HuH-7.5 (cell line): Measurements from ENCODE around the gene SMYD4.
"Not testable (repeated sequence)": the region's sequence is repeated elsewhere in the genome, so short reads cannot be mapped to it uniquely, and the experiment has no call there.

ENCODE experiments used
- DNase-seq: peaks from one replicate; pipeline ENCODE4 v3.0.0; 2011; ENCODE audit warnings: low spot score

The SMYD4 gene

DNA sequence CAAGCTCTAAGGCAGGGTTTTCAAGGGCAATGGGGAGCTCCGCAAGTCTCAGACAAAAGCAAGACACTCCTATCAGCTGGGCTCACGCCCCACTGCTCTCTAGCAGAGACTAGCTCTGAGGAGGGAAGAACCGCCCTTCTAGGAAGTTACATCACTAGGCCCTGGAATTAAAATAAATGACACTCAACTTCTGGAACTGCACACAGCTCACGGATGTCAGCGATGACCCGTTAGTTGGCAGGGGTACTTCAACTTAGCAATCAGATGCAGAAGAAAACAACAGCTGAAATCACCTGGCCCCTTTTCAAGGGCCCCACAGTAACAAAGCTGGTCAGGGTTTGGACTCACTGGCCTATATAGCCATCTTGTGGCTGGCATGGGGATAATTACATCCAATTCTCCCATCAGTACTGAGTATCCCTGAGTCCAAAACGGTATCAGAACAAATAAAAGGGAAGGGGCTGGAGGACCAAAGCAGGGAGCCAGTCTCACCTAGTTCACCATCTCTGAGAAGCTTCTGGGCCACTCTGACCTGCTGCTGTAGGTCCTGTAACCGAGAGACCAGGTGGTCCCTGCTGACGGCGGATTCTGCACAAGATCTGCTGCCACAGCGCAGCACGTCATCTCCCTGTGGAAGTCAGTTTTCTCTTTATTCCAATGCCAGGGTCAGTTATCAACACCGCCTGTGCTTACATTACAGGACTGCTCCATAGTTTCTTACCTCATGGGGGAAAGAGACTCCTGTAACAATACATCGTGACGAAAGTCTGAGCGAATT is 45.7 kb downstream of the SMYD4 start:
- DNase-seq: peak; percentile 58

DNA sequence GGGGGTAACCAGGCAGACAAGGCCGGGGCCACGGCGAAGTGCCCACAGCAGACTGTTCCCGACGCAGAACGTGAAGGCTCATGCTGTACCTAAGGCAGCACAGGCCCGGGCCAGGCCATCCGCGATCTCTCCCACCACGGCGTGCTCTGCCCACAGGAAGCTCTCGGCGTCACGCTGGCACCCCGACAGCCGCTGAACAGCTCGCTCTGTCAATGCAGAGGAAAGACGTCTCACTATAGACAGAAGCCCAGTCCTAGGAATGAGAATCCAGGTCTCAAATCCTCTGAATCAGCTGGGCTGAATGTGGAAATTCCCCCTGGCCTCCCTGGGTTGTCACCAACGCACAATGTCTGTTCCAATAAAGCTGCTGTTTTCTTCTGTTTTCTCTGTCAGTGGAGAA is 46.4 kb downstream of the SMYD4 start:
- no peak for DNase-seq

DNA sequence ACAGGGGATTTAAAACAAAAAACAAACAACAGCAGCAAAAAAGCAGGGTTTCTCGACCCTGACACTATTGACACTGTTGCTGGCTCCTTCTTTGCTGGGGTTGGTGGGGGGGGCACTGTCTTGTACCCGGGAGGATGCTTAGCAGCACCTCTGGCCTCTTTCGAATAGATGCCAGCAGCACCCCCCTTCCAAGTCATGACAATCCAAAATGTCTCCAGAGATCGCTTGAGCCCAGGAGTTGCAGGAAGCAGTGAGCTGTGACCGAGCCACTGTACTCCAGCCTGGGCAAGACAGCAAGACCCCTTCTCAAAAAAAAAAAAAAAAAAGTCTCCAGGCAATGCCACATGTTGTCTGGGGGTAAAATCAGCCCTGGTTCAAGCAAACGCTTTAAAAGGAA is 47.5 kb downstream of the SMYD4 start:
- DNase-seq: no peak

DNA sequence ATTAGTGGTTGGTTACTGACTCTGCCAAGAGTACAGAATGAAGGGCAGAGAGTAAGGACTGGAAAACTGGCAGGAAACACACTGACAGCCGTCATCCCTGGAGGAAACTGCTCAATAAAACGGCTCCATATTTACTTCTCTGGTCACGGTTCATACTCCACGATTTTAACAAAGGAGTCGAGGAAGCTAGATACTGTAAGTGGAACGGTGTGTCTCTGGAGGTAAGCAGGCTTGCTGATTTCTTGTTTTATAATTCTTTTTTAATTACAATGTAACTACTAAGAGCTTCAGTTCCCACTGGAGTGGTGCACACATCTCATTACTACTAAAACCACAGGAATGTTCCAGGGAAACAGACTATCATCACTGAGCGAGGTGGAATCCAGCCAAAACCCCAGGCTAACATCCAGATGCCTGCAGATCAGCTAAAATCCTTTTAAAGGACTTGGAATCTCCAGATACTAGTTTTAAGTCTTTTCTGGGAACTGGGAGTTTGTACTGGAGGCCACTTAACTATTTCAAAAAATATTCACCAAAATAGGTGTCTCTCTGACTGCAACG is 50.1 kb downstream of the SMYD4 start:
- no peak for DNase-seq

DNA sequence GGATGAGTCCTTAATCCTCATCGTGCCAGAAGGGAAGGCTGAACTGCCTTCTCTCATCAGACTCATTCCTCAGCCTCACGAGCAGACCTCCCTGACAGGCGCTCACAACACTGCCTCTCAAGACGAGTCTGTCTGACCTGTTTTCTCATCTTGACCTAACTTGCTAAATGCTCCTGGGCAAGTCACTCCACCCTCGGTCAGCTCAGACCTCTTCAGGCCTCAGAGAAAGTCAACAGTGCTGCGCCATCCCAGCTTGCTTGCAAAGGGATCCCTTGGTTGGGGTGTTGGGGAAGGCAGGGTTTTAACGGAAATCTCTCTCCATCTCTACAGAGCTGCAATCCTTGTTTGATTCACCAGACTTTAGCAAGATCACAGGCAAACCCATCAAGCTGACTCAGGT is 52.8 kb downstream of the SMYD4 start:
- DNase-seq: no peak

DNA sequence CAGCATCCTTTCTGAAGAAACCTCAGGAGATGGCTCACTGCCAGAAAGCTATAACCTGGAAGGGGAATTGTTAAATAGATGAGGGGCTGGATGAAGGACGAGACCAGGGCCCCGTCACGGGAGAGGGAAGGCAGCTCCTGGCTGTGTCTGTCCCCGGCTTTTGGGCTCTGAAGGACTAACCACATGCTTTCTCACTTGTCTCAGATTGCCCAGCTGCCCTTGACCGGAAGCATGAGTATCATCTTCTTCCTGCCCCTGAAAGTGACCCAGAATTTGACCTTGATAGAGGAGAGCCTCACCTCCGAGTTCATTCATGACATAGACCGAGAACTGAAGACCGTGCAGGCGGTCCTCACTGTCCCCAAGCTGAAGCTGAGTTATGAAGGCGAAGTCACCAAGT is 53.4 kb downstream of the SMYD4 start:
- DNase-seq: no peak

DNA sequence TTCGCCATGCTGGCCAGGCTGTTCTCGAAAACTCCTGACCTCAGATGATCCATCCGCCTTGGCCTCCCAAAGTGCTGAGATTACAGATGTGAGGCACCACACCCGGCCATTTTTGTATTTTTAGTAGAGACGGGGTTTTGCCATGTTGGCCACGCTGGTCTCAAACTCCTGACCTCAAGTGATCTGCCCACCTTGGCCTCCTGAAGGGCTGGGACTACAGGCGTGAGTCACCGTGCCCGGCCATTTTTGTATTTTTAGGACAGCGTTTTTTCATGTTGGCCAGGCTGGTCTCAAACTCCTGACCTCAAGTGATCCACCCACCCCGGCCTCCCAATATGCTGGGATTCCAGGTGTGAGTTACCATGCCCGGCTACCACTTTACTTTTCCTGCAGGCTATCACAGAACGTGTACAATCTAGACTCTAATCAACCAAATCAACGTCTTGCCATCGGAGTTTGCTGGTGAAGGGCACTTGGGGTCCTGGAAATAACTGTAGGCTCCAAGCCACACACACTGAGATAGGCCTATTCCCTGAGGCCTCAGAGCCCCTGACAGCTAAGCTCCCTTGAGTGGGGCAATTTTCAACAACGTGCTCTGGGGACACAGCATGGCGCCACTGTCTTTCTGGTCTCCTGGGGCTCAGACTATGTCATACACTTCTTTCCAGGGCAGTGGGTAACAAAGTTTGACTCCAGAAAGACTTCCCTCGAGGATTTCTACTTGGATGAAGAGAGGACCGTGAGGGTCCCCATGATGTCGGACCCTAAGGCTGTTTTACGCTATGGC is 55.1 kb downstream of the SMYD4 start:
- DNase-seq: no peak

DNA sequence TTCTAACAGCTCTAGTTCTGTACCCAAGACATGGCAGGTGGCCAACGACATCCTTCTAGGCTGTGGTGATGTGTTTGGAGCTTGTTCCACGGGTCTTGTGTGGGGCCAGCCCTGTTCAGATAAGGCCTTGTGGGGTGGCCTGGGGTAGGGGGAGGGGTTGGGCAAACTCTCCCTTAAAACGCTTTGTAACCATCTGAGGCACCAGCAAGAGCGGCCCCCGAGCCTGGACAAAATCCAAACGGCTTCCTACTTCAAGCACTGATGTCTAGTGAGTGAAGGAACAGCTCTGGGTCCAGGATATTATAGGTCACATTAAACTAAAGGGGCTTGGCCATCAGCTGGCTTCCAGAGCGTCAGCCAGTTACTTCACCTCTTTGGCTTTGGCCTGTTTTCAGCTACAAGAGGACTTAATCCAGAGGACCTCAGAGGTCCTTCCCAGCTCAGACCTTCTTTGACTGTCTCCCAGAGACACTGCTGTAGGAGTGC is 56.0 kb downstream of the SMYD4 start:
- no peak for DNase-seq

DNA sequence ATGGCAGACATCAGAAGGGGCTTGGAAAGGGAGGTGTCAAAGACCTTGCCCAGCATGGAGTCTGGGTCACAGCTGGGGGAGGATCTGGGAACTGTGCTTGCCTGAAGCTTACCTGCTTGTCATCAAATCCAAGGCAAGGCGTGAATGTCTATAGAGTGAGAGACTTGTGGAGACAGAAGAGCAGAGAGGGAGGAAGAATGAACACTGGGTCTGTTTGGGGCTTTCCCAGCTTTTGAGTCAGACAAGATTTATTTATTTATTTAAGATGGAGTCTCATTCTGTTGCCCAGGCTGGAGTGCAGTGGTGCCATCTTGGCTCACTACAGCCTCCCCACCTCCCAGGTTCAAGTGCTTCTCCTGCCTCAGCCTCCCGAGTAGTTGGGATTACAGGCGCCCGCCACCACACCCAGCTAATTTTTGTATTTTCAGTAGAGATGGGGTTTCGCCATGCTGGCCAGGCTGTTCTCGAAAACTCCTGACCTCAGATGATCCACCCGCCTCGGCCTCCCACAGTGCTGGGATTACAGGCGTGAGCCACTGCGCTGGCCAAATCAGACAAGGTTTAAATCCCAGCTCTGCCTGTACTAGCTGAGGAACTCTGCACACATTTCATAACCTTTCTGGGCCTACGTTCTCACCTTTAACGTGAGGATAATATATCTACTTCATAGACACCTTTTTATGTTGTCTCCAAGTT is 56.6 kb downstream of the SMYD4 start:
- not testable (repeated sequence) for DNase-seq

DNA sequence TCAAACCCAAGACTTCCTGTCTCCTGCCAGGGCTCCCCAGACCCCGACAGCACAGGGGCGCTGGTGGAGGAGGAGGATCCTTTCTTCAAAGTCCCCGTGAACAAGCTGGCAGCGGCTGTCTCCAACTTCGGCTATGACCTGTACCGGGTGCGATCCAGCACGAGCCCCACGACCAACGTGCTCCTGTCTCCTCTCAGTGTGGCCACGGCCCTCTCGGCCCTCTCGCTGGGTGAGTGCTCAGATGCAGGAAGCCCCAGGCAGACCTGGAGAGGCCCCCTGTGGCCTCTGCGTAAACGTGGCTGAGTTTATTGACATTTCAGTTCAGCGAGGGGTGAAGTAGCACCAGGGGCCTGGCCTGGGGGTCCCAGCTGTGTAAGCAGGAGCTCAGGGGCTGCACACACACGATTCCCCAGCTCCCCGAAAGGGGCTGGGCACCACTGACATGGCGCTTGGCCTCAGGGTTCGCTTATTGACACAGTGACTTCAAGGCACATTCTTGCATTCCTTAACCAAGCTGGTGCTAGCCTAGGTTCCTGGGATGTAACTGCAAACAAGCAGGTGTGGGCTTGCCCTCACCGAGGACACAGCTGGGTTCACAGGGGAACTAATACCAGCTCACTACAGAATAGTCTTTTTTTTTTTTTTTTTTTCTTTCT is 59.8 kb downstream of the SMYD4 start:
- peak; percentile 52 for DNase-seq

DNA sequence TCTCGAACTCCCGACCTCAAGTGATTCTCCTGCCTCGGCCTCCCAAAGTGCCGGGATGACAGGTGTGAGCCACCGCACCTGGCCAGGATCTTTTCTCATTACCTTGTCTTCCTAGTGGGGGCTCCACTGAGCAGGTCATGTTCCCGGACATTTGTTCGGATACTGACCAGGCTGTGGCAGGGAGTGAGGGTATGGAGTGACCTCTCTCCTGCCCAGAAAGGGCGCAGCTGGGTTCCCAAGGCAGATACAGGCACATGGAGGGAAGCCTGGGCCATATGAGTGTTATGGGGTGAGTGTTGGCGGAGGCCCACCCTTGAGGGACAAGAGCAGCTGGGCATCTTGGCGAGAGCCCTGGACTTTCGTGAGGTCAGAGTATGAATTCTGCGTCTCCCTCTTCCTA is 62.3 kb downstream of the SMYD4 start:
- DNase-seq: no peak

DNA sequence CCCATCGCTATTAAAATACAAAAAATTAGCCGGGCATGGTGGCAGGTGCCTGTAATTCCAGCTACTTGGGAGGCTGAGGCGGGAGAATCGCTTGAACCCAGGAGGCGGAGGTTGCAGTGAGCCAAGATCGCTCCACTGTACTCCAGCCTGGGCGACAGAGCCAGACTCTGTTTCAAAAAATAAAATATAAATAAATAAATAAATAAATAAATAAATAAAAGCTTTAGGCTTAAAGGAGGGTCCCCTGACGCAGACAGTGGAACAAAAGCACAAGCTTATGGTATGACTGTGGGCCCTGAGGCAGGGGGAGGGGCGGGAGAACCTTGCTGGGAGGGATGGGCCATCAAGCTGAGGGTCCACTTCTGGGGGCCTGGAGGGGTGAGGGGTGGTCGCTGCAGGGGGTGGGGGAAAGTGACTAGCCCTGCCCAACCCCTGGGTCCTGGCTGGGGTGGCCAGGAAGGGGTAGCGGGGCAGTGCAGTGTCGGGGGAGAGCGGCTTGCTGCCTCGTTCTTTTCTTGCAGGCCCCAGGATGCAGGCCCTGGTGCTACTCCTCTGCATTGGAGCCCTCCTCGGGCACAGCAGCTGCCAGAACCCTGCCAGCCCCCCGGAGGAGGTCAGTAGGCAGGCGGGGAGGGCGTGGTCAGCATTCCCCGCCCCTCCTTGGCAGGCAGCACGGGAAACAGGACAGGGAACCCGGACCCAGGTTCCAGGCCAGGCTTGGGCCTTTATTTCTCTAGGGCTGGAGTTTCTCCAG is 63.1 kb downstream of the SMYD4 start:
- DNase-seq: no peak

DNA sequence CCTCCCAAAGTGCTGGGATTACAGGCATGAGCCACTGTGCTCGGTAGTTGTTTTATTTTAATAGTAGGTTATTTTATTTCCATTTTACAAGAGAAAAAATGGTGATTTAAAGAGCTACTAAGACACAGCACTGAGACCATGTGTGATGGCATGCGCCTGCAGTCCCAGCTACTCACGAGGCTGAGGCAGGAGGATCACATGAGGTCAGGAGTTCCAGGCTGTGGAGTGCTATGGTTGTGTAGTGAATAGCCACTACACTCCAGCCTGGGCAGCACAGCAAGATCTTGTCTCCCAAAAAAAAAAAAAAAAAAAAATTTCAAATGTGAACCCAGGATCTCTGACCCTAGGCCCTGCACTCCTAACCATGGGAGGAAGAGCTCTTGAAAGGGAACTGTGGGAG is 64.1 kb downstream of the SMYD4 start:
- no peak for DNase-seq

DNA sequence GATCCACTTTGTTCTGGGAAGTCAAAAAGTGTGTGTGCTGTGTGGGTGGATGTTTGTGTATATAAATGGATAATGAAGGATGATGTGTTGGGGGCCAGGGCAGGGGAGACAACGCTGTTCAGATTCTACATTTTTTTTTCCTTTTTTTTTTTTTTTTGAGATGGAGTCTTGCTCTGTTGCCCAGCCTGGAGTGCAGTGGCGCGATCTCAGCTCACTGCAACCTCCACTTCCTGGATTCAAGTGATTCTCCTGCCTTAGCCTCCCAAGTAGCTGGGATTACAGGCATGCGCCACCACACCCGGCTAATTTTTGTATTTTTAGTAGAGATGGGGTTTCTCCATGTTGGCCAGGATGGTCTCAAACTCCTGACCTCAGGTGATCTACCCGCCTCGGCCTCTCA is 65.0 kb downstream of the SMYD4 start:
- not testable (repeated sequence) for DNase-seq

DNA sequence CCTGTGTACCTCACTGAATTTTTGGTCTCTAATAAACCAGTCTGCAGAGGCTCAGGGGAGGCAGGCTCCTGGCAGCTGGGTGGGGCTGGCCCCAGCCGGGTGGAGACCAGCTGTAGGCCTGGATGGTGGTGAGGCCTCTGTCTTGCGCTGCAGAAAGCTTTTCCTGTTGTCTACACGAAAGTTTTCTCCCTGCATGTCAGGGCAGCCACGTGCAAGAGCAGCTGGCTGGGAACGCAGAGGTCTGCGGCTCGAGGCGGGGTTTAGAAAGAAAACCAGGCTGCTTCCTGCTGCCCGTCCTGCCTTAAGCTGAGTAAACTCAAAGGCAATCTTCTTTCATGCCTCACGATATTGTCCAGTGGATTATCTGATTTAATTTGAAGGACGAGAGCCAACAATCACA is 65.4 kb downstream of the SMYD4 start:
- DNase-seq: no peak

DNA sequence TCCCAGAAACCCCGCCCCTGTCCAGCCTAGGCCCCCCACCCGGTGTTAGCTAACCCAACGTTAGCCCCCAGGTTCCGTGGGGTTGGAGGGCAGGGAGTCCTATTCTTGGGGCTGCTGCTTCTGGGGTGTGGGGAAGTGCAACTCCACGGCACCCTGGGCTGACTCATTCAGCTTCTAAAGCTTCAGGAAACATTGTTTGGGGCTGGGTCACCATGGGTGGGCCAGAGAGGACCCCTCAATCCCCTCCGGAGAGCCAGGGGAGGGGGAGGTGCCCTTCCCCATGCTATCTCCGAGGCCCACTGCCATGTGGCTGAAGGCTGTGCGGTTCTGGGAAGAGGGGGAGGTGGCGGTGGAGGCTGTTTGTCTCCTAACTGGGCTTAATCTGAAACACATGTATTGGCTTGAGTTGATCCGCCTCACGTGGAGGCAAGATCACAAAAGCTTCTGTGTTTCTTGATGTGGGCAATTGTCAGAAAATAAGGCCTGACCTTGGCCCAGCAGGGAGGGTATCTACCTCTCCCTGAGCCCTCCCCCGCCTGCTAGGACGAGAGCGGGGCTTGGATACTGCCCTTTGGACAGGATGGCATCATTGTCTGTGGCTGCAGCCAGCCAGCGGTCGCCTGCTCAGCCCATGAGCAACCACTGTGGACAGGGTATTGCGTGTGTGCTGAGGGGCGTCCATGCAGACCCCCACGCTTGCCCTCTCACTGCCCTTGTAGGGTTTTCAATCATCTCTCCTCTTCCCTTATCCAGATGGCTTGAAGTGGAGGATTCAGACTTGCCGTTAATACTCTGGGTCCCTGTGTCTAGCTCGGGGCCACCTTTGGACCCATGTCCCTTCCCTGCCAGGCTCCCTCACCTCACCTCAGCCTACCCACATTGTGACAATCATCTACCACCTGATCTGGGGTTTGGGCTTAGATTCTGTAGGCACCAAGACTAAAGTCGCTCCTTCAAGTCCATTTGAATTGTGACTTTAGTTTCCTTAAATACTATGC is 66.5 kb downstream of the SMYD4 start:
- peak; percentile 51 for DNase-seq

DNA sequence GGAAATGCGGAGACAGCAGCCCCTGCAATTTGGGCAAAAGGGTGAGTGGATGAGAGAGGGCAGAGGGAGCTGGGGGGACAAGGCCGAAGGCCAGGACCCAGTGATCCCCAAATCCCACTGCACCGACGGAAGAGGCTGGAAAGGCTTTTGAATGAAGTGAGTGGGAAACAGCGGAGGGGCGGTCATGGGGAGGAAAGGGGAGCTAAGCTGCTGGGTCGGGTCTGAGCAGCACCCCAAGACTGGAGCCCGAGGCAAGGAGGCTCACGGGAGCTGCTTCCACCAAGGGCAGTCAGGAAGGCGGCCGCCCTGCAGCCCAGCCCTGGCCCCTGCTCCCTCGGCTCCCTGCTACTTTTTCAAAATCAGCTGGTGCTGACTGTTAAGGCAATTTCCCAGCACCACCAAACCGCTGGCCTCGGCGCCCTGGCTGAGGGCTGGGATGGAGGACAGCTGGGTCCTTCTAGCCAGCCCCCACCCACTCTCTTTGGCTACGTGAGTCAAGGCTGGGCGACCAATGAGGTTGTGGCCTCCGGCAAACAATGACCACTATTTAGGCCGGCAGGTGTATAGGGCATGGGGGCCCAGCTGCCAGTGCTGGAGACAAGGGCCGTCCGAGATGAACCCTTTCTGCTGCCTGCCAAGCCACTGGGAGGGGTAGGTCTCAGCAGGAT is 67.3 kb downstream of the SMYD4 start:
- no peak for DNase-seq

DNA sequence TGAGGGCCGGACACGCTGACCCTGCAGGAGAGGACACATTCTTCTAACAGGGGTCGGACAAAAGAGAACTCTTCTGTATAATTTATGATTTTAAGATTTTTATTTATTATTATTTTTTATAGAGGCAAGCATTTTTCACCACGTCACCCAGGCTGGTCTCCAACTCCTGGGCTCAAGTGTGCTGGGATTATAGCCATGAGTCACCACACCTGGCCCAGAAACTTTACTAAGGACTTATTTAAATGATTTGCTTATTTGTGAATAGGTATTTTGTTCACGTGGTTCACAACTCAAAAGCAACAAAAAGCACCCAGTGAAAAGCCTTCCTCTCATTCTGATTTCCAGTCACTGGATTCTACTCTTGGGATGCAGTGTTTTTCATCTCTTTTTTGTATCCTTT is 70.2 kb downstream of the SMYD4 start:
- no peak for DNase-seq

DNA sequence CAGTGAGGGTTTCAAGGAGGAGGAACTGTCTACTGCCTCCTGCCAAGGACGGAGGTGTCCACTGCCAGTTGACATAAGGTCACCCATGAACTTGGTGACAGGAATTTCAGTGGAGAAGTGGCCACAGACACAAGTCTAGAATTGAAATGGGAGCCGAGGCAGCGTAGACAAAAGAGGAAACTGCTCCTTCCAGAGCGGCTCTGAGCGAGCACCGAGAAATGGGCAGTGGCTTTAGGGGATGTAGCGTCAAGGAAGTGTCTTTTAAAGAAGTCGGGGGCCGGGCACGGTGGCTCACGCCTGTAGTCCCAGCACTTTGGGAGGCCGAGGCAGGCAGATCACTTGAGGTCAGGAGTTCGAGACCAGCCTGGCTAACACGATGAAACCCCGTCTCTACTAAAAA is 70.9 kb downstream of the SMYD4 start:
- DNase-seq: no peak
